Adrenal gland (tissue), 12 donors: ENCODE results near the gene FHIT. TPM values are rescaled to one million over a fixed set of nuclear protein-coding genes. Genes with fewer than 3 reads are reported as not detected.

Experiments
- DNase-seq, 7 donors: peaks; one replicate each; pipeline ENCODE4 v3.0.0-alpha.2; 2019 to 2020
- H3K27ac ChIP-seq, 5 donors: fragments of 200-600 bp; sonication (generic) in 4 of 5; 1 replicate in 3 of 5; 2 replicates in 2 of 5; pipeline versions ENCODE4 v1.5.1 to v1.8.0; 2016 to 2020; ENCODE audit warnings: mild to moderate bottlenecking in 1 of 5
- H3K27me3 ChIP-seq: fragments of 200-600 bp; 2 replicates; pipeline ENCODE4 v1.8.0; 2021
- H3K36me3 ChIP-seq, 2 donors: fragments of 200-600 bp; replicated peaks in 1 of 2; 1 replicate in 1 of 2; 2 replicates in 1 of 2; pipeline versions ENCODE4 v1.5.1 to v1.8.0; 2018 to 2022
- H3K4me1 ChIP-seq, 2 donors: fragments of 200-600 bp; replicated peaks in 1 of 2; 1 replicate in 1 of 2; 2 replicates in 1 of 2; pipeline versions ENCODE4 v1.5.1 to v1.8.0; 2018 to 2021
- H3K4me3 ChIP-seq, 4 donors: fragments of 200-600 bp; sonication (generic) in 3 of 4; one replicate each; pipeline ENCODE4 v1.5.1; 2016 to 2018
- H3K9me3 ChIP-seq, 3 donors: fragments of 200-600 bp; sonication (generic) in 1 of 3; replicated peaks in 1 of 3; 1 replicate in 2 of 3; 2 replicates in 1 of 3; pipeline versions ENCODE4 v1.5.1 to v1.8.0; 2016 to 2021
- POLR2A ChIP-seq, 2 donors: fragments of 450-650 bp; IDR thresholded peaks; one replicate each; pipeline ENCODE4 v1.6.1; 2017; ENCODE audit warnings: antibody characterized with exemption in 2 of 2, mild to moderate bottlenecking in 2 of 2, moderate library complexity in 1 of 2
- WGBS, 4 donors: extraction: QIAGEN DNeasy Blood & Tissue Kit in 2 of 4; methylation state at CpG; one replicate each; pipeline versions ENCODE4 v1.1.5 to v1.1.7; 2013 to 2017; 5-methylcytosine and 5-hydroxymethylcytosine counted together
- intact Hi-C, 2 donors: fragments of 100-400 bp; cut with DNase I; formaldehyde crosslinking; loops; one replicate each; pipeline versions ENCODE4 v1.14.1 to v1.15.0; 2022 to 2023
- polyA plus RNA-seq, 3 donors: library from polyadenylated mRNA; stranded (reverse); fragments of 200-250 nt in 2 of 3; fragments of 350-450 nt in 1 of 3; fragmentation: Illumina TruSeq in 1 of 3; extraction: RNeasy Lipid Tissue Mini Kit (QIAGEN cat#74804) in 1 of 3; gene quantifications; one replicate each; pipeline ENCODE4 v1.2.3, GENCODE V29; 2013 to 2014
- total RNA-seq, 9 donors: library from RNA; depleted of rRNA in 4 of 9; stranded (reverse); fragments of >200 nt in 4 of 9; fragments of 120-200 nt in 1 of 9; fragmentation: NEBNext Ultra II Directional in 1 of 9; extraction: Animal tissue kit (Norgen Biotek cat#: 25700) in 1 of 9; gene quantifications; one replicate each; pipeline versions ENCODE4 v1.1.0 to v1.2.4, GENCODE V29; 2013 to 2023
- TF ChIP-seq, protein P1 (sequence below), 6 experiments: fragments of 450-650 bp in 4 of 6; fragments of 200-600 bp in 2 of 6; sonication (generic) in 1 of 6; IDR thresholded peaks; 1 replicate in 5 of 6; 2 replicates in 1 of 6; pipeline versions ENCODE4 v1.5.1 to v1.8.0; 2016 to 2021; ENCODE audit warnings: antibody characterized with exemption in 6 of 6, mild to moderate bottlenecking in 2 of 6, moderate library complexity in 1 of 6
- donor health status: healthy with polysubstance abuse.
- donor health status: Bipolar disorder and iron deficiency.
- donor health status: DM: yes; HTN: yes; CAD: no.
- donor health status: DM: no; HTN: no; CAD: no.
- donor health status: DM: no; HTN: no; CAD: no.
- donor health status: DM: yes; HTN: yes; CAD: no.

The FHIT gene
- total and polyA plus RNA-seq, 12 donors = 14.1 to 43.9 (median 28.8) TPM

DNA sequence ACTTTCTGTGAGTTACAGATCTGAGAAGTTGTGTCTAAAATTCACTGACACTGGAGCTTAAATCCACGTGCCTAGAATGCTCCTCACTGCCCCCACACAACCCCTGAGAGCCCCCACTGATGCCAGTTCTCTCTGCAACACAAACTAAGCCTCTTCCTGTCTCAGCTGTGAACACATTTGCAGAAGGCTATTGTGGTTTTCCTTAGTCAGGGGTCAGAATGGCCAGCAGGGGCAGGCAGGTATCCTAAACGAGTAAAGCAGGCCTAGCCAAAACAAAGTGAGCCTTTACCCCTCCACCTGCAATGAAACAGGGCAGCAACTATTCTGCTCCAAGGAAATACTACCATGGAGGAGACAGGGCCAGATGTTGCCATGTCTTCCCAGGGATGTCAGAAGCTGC, 78.6 kb downstream of the FHIT start:
- TF ChIP-seq POLR2A (IDR thresholded peaks at IDR 0.05) = no peak
- TF ChIP-seq, protein P1, sequence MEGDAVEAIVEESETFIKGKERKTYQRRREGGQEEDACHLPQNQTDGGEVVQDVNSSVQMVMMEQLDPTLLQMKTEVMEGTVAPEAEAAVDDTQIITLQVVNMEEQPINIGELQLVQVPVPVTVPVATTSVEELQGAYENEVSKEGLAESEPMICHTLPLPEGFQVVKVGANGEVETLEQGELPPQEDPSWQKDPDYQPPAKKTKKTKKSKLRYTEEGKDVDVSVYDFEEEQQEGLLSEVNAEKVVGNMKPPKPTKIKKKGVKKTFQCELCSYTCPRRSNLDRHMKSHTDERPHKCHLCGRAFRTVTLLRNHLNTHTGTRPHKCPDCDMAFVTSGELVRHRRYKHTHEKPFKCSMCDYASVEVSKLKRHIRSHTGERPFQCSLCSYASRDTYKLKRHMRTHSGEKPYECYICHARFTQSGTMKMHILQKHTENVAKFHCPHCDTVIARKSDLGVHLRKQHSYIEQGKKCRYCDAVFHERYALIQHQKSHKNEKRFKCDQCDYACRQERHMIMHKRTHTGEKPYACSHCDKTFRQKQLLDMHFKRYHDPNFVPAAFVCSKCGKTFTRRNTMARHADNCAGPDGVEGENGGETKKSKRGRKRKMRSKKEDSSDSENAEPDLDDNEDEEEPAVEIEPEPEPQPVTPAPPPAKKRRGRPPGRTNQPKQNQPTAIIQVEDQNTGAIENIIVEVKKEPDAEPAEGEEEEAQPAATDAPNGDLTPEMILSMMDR (IDR thresholded peaks at IDR 0.05) = no peak
- Histone ChIP-seq H3K36me3 (no peaks in the 10 kb centered on the region), H3K4me3 (no peak overlapping the region), H3K27me3 (no peaks in the 10 kb centered on the region), H3K4me1 (no peaks in the 10 kb centered on the region), H3K9me3 (no peaks in the 10 kb centered on the region), H3K27ac (no peak overlapping the region)
- intact Hi-C loops = no loop called here
- DNase-seq = no peak
- 28 to 57% (median 41%) methylated on average over 2 of the region's 2 CpGs for WGBS, 4 donors

- Histone ChIP-seq H3K9me3 (no peaks in the 10 kb centered on the region), H3K4me1 (no peaks in the 10 kb centered on the region), H3K4me3 (no peak overlapping the region), H3K36me3 (no peaks in the 10 kb centered on the region), H3K27me3 (no peaks in the 10 kb centered on the region), H3K27ac (no peak overlapping the region)
- intact Hi-C loops = no loop called here
- no peak for DNase-seq
- no peak for TF ChIP-seq POLR2A (IDR thresholded peaks at IDR 0.05)
- TF ChIP-seq, protein P1 (IDR thresholded peaks at IDR 0.05) = no peak
- WGBS, 4 donors = 84 to 97% (median 91%) methylated on average over 1 of the region's 1 CpG
Observed at GRCh38 chr3:61172203-61172602, 79.0 kb downstream of the FHIT start.

DNA sequence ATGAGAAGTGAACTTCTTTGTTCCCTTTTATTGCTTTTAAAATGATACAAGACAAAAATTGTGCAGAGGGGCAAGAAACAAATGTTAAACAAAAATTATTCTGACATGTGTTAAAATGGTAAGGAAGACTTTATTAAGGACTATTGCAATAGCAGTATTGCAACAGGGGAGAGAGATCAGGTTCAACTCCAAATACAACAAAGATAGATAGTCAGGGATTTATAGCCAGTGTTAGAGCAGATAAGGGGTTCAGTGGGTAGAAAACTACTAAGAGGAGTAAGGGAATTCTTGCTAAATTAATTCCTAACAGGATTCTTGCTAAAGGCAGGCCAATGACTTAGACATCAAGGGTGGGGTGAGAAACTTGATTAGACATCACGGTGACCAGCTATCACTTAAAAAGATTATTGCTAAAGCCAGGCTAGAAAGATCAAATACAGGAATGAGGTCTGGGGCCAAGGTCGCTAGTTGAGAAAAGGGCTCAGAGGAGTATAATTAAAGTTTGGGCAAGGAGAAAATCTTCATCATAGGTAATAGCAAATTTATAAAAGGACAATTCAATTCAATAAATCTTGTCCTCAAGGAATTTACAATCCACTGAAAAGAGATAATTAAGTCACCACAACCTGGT, 81.5 kb downstream of the FHIT start:
- H3K4me1 ChIP-seq = no peaks in the 10 kb centered on the region
- no peaks in the 10 kb centered on the region for H3K36me3 ChIP-seq
- no peak for DNase-seq
- intact Hi-C loops = no loop called here
- TF ChIP-seq, protein P1 (IDR thresholded peaks at IDR 0.05) = no peak
- TF ChIP-seq POLR2A (IDR thresholded peaks at IDR 0.05) = no peak
- H3K9me3 ChIP-seq = no peaks in the 10 kb centered on the region
- H3K27me3 ChIP-seq = no peaks in the 10 kb centered on the region
- no peak overlapping the region for H3K4me3 ChIP-seq
- 68 to 72% (median 69%) methylated on average over 2 of the region's 2 CpGs for WGBS, 4 donors
- no peak overlapping the region for H3K27ac ChIP-seq

GRCh38 chr3:61168286-61168685, 83.0 kb downstream of the FHIT start:
- no peaks in the 10 kb centered on the region for H3K9me3 ChIP-seq
- H3K4me1 ChIP-seq = no peaks in the 10 kb centered on the region
- DNase-seq = no peak
- TF ChIP-seq, protein P1 (IDR thresholded peaks at IDR 0.05) = no peak
- no peak for TF ChIP-seq POLR2A (IDR thresholded peaks at IDR 0.05)
- H3K27me3 ChIP-seq = no peaks in the 10 kb centered on the region
- WGBS, 4 donors = 96 to 98% (median 97%) methylated on average over 3 of the region's 3 CpGs
- intact Hi-C loops = no loop called here
- H3K4me3 ChIP-seq = no peak overlapping the region
- H3K36me3 ChIP-seq = no peaks in the 10 kb centered on the region
- no peak overlapping the region for H3K27ac ChIP-seq
